ENCODE data around the gene LCN15. TPM values are rescaled to one million over a fixed set of nuclear protein-coding genes. Genes with fewer than 3 reads are reported as not detected.
"Not testable (repeated sequence)": the region's sequence is repeated elsewhere in the genome, so short reads cannot be mapped to it uniquely, and the experiment has no call there.

LCN15 gene
- under 1 TPM; 0.22 to 0.95 (median 0.52) TPM for polyA plus RNA-seq (ENCODE audit: insufficient read length in 10 of 10)
- long read RNA-seq, donor 1, result 0 reads
- long read RNA-seq, donor 2, partial matches to known transcripts, result 0 of 1 reads
- long read RNA-seq, donor 2, other reads (novel, unspliced or antisense), result 0 of 1 reads
- long read RNA-seq, donor 3, result 0 reads
- long read RNA-seq, donor 4, result 0 reads
- long read RNA-seq, donor 5, partial matches to known transcripts, result 0 of 1 reads
- long read RNA-seq, donor 5, other reads (novel, unspliced or antisense), result 0 of 1 reads
- long read RNA-seq, donor 6, result 0 reads
- long read RNA-seq, donor 7, result 0 reads
- long read RNA-seq, donor 8, result 0 reads
- long read RNA-seq, donor 9, result 0 reads

DNA sequence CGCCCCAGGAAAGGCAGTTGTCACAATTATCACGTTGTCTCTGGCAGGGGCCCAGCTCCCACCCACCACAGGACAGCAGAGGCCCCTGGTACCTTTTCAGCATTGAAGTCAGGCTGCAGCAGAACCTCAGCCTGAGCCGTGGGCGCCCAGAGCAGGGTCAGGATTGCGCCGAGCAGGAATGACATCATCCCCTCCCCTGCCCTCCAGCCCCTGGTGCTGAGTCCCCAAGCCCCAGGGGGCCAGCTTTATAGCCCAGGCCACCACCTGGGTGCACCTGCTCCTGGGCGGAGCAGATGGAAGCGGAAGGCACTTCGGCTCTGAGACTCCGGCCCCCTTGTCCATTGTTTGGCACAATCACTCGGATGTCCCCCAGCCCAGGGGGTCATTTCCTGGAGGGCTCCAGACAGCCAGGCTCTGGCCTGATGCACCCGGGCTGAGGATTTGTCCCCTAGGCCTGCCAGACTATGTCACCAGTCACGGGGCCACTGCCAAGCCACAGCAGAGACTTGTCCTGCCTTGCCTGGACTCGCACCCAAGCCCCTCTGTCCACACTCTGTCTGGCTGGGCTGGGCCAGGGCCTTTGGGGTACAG lies at the start of gene LCN15:
Gene LCN15 (minus strand): TSS at position 218 of the 591 bp plus-strand sequence. CDS start 30 bp downstream, at position 188.
- DNase-seq, result no peak

GRCh38 chr9:136808806-136809158 lies 44.5 kb upstream of the LCN15 start:
- no peak for DNase-seq

- peak in 1 of 3 donors; percentile 50 for DNase-seq
Observed at GRCh38 chr9:136808075-136808805, 43.9 kb upstream of the LCN15 start.

DNA sequence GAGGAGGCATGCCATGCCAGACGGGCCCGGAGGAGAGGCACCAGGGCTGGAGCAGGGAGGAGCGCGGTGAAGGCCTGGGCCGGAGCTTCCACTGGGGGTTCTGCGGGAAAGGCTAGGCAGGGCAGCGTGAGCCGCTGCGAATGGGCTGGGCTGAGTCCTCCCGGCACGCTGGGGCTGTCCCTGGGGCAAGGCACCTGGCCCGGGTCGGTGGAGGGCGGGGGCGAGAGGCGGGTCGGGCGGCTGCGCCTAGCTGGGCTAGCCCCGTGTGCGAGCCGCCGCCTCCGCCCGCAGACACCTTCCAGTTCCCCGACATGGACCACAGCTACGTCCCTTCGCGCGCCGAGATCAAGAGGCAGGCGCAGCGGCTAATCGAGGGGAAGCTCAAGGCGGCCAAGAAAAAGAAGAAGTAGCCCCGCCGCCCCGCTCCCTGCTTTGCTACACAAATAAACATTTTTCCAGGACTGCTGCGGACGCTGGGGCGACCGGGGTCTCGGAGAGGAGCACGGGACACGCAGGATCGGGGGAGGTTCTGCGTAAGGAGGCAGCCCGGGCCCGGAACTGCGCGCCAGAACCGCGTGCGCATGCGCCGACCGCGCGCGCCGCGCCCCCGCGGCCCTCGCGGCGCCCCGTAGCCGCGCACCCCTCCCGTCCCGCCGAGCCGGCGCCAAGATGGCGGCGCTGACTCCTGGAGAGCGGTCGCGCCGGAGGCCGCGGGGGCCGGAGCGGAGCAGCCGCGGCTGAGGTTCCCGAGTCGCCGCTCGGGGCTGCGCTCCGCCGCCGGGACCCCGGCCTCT lies 43.2 kb upstream of the LCN15 start, which contains the start of gene RABL6:
Gene RABL6 (plus strand): TSS at position 668 of the 794 bp plus-strand sequence. CDS start 249 bp downstream, outside the sequence.
- peak; percentile 76 to 94 (median 91) for DNase-seq

DNA sequence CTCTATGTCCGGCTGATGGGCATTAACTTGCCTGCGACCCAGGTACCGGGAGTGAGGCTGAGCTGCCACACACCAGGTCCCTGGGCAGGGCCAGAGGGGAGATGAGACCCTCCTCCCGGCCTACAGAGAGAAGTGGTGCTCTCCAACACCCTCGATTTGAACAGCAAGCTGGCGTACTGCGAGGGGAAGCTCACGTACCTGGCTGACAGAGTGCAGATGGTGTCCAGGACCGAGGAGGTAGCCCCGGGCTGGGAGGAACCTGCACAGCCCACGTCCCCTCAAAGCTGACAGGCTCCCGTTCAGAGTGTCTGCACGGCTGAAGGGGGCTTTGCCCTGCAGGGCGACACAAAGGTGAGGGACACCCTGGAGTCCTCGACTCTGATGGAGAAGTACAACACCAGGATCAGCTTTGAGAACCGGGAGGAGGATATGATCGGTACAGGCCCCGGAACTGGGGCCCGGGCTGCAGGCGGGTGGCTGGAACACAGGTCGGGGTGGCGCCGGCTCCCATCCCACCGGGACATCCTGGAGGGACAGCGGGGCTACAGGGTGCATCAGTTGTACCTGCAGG lies 42.4 kb upstream of the LCN15 start:
- DNase-seq, result no peak

DNA sequence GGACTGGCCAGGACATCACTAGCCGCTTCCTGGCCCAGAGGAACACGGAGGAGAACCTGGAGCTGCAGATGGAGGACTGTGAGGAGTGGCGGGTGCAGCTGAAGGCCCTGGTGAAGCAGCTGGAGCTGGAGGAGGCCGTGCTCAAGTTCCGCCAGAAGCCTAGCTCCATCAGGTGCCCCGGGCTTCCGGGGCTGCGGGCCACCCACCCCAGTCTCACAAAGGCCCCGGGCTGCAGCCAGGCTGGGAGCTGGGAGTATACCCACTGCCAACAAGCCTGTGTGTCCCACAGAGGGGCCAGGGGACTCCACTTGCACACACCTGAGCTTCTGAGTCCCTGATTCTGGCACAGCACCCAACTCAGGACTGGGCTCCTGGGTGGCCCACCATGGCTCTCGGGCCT lies 41.7 kb upstream of the LCN15 start:
- no peak for DNase-seq

DNA sequence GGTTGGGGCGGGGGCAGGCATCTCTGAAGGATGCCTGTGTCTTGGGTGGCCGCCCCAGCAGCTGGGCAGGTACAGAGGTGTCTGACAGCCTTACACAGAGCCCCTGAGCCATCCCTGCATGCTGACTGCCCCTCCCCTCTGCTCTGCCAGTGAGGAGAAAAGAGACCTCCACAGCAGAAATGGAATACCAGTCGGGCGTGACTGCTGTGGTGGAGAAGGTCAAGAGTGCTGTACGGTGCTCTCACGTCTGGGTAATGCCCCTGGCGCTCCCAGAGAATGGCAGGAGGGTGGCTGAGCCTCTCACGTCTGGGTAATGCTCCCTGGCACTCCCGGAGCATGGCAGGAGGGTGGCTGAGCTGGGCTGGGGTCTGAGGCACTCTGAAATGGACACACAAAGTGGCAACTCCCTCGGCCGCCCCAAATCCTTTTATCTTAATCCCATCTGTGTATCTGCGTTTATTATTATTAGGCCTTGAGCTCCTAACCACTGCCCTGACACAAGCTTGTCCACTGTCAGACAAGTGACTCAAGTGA lies 41.0 kb upstream of the LCN15 start:
- DNase-seq, result no peak

- no peak for DNase-seq
Observed at GRCh38 chr9:136804509-136805206, 40.3 kb upstream of the LCN15 start.

DNA sequence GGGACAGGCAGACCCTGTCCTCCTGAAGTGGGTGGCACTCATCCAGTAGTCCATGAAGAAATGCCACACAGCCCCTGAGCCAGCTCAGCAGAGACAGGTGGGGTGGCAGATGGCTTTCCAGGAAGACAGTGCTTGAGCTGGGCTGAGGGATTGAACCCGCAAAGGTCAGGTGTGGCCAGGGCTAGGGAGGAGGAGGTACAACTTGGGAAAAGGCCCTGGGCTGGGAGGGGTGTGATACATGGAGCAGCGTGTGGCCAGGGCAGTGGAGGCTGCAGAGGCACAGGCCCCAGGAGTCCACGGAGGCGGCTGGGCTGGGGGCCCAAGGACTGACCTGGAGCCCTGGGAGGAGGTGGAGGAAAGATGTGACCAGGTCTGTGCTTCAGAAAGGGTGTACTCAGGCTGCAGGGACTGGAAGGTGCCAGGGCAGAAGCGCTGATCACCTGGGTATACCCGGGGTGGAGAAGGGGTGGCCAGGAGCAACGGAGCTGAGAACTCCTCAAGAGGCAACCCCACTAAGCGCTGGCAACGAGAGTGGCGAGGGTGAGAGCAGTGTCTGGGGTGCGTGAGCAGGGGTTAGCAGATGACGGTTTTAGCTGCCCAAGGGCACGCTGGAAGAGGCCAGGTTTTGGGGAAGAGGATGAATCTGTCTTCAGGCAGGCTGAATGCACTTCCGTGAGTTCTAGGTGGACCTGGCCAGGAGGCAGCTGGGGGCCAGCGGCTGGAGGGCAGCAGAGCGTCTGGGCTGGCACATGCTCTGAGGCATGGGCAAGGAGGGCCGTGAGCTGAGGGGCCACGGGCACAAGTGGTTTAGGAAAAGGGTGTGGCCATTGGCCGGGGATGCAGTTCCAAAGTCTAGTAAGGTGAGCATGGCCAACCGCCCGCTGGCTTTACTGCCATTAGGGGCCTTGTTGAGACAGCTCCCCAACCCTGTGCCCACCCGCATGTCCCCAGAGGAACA lies 39.5 kb upstream of the LCN15 start:
- no peak for DNase-seq

DNA sequence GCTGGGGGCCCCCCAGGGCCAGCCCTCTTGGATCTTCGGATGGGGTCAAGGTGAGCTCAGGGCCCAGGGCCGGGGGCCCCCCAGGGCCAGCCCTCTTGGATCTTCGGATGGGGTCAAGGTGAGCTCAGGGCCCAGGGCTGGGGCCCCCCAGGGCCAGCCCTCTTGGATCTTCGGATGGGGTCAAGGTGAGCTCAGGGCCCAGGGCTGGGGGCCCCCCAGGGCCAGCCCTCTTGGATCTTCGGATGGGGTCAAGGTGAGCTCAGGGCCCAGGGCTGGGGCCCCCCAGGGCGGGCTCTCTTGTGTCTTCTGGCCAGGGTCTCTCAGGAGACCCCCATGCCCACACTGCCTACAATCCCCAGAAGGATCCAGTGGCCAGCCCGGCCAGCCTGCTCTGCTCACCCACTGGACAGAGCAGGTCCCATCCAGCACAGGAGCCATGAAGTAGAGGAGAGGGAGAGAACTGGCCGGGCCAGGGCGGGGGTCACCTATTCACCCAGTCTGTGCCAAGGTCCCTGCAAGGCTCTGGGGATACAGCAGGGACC lies 38.8 kb upstream of the LCN15 start:
- not testable (repeated sequence) for DNase-seq

DNA sequence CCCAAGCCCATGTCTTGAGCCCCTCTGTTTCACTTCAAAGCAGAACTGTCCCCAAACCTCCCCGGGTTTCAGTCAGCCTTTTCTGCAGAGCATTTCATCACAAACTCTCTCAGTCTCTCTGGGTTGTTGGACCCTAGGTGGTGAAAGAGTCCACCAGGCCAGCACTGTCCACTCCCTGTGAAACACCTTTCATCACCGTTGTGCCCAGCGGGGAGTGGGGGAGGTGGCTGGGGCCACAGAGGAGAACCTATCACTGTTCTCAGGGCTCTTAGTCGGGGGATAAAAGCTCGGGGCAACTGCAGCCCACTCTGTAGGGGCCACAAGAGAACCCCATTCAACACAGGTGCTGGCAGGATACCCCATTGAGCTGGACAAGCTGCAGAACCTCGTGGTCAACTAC lies 38.0 kb upstream of the LCN15 start:
- DNase-seq, result no peak

- DNase-seq, result peak in 1 of 3 donors; percentile 59
Observed at GRCh38 chr9:136799854-136800657, 35.7 kb upstream of the LCN15 start.

DNA sequence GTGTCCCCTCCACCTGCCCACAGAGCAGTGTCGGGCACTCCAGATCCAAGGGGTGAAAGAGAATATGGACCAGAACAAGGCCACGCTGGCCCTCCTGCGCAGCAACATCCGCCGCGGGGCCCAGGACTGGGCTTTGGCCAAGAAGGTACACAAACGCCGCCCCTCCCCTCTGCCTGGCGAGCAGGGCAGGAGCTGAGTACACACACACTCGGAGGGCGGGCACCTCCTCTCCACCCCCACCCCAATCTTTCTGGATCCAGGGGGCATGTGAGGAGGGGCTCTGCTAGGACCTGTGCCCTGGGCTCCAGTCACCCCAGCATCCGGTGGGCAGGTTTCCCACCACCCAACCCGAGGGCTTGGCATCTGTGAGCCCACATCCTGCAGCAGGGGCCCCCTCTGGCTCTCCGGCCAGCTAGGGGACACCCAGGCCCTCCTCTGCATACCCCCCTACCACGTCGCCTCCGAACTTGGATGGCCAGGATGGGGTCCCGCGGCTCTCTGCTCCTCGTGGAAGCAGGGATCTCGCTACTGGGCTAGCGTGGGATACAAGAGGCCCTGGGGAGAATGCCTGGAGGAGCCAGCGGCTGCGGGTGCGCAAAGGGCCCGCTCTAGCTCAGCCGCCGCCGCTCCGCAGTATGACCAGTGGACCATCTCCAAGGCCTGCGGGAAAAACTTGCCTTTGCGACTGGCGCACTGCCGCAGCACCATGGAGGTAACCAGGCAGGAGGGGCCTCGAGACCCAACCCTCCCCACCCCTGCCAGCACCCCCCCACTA lies 34.9 kb upstream of the LCN15 start:
- no peak for DNase-seq

- no peak for DNase-seq
Observed at GRCh38 chr9:136798708-136799078, 34.4 kb upstream of the LCN15 start.

- DNase-seq, result not testable (repeated sequence)
Observed at GRCh38 chr9:136796775-136797347, 32.5 kb upstream of the LCN15 start.

- no peak for DNase-seq
Observed at GRCh38 chr9:136796238-136796774, 32.0 kb upstream of the LCN15 start, which contains the start of gene CCDC183. Gene CCDC183, plus strand, starts transcription at chr9:136796338. Its CDS starts 60 bp downstream, at chr9:136796398.

DNA sequence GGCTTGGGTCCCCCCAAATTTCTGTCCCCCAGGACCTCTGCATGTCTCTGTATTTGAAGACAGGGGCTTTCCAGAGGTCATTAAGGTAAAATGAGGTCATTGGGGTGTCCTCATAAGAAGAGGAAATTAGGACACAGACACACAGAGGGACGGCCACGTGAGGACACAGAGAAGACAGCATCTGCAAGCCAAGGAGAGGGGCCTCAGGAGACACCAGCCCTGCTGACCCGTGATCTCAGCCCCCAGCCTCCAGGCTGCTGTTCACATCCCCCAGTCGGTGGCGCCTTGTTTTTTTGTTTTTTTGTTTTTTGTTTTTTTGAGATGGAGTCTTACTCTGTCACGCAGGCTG lies 30.7 kb upstream of the LCN15 start:
- DNase-seq, result no peak

All from muscle of back (tissue), 13 donors.